Measurements from ENCODE around the gene CADPS2.

CADPS2 gene

DNA sequence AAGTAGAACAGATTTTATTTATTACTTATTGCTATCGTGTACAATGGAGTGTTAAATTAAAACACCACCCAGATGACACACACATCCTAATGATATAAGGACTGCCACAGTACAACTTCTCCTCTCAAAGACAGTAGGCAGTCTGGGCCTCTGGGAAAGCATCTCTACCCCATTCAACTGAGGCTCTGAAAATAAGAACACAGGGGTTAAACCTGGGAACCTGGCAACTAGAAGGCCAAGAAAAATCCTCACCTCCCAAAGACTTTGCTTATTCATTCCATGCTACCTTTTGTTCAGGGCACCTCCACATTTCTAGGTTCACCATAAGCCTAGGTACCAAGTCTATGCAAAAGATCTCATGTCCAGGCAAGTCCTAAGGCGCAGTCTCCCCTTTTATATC lies 456.3 kb downstream of the CADPS2 start:
- Histone ChIP-seq H2AFZ (ENCODE audit: low read length) (no peak overlapping the region), H3K4me1 (ENCODE audit: low read length) (peaks cover 7% of the 10 kb centered on the region), H3K4me2 (ENCODE audit: low read depth, low read length) (no peak overlapping the region), H3K36me3 (replicated peaks; ENCODE audit: insufficient read depth, low read length) (no peaks in the 10 kb centered on the region), H3K9me3 (replicated peaks; ENCODE audit: insufficient read depth, low read length) (no peaks in the 10 kb centered on the region), H3K9ac (ENCODE audit: low read length) (no peak overlapping the region), H3K27me3 (replicated peaks; ENCODE audit: insufficient read depth, low read length) (no peaks in the 10 kb centered on the region), H3K27ac (ENCODE audit: low read length) (no peak overlapping the region), H3K79me2 (ENCODE audit: low read length) (no peaks in the 10 kb centered on the region), H4K20me1 (ENCODE audit: insufficient read depth, low read length) (no peaks in the 10 kb centered on the region), H3F3A (ENCODE audit: insufficient read depth, low read length) (peaks cover 2% of the 10 kb centered on the region; the same call in 1 of the 2 replicates), H3K9me2 (replicated peaks; ENCODE audit: insufficient read depth, low read length) (no peaks in the 10 kb centered on the region), H3K4me3 (ENCODE audit: low read length) (no peak overlapping the region)
- no peak for DNase-seq
- no peak for TF ChIP-seq EZH2 (optimal IDR thresholded peaks at IDR 0.05; ENCODE audit: low read depth, low read length)
- no peak for TF ChIP-seq EZH2phosphoT487 (IDR thresholded peaks at IDR 0.05; ENCODE audit: low read length)
- TF ChIP-seq, protein P1, sequence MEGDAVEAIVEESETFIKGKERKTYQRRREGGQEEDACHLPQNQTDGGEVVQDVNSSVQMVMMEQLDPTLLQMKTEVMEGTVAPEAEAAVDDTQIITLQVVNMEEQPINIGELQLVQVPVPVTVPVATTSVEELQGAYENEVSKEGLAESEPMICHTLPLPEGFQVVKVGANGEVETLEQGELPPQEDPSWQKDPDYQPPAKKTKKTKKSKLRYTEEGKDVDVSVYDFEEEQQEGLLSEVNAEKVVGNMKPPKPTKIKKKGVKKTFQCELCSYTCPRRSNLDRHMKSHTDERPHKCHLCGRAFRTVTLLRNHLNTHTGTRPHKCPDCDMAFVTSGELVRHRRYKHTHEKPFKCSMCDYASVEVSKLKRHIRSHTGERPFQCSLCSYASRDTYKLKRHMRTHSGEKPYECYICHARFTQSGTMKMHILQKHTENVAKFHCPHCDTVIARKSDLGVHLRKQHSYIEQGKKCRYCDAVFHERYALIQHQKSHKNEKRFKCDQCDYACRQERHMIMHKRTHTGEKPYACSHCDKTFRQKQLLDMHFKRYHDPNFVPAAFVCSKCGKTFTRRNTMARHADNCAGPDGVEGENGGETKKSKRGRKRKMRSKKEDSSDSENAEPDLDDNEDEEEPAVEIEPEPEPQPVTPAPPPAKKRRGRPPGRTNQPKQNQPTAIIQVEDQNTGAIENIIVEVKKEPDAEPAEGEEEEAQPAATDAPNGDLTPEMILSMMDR (IDR thresholded peaks at IDR 0.05; ENCODE audit: low read length) = no peak

GRCh38 chr7:122425731-122426130 lies 460.5 kb downstream of the CADPS2 start:
- TF ChIP-seq EZH2 (optimal IDR thresholded peaks at IDR 0.05; ENCODE audit: low read depth, low read length) (no peak), EZH2phosphoT487 (IDR thresholded peaks at IDR 0.05; ENCODE audit: low read length) (no peak)
- TF ChIP-seq, protein P1 (IDR thresholded peaks at IDR 0.05; ENCODE audit: low read length) = no peak
- no peak overlapping the region for H3K9ac ChIP-seq (ENCODE audit: low read length)
- no peak overlapping the region for H3K4me3 ChIP-seq (ENCODE audit: low read length)
- no peaks in the 10 kb centered on the region for H3K27me3 ChIP-seq (replicated peaks; ENCODE audit: insufficient read depth, low read length)
- H3F3A ChIP-seq (ENCODE audit: insufficient read depth, low read length) = no peaks in the 10 kb centered on the region
- H3K4me2 ChIP-seq (ENCODE audit: low read depth, low read length) = no peak overlapping the region
- no peak overlapping the region for H3K27ac ChIP-seq (ENCODE audit: low read length)
- no peaks in the 10 kb centered on the region for H4K20me1 ChIP-seq (ENCODE audit: insufficient read depth, low read length)
- H2AFZ ChIP-seq (ENCODE audit: low read length) = no peak overlapping the region
- no peaks in the 10 kb centered on the region for H3K79me2 ChIP-seq (ENCODE audit: low read length)
- H3K36me3 ChIP-seq (replicated peaks; ENCODE audit: insufficient read depth, low read length) = no peaks in the 10 kb centered on the region
- no peaks in the 10 kb centered on the region for H3K9me2 ChIP-seq (replicated peaks; ENCODE audit: insufficient read depth, low read length)
- DNase-seq = no peak
- no peaks in the 10 kb centered on the region for H3K4me1 ChIP-seq (ENCODE audit: low read length)
- no peaks in the 10 kb centered on the region for H3K9me3 ChIP-seq (replicated peaks; ENCODE audit: insufficient read depth, low read length)

GRCh38 chr7:122423591-122423990 lies 462.7 kb downstream of the CADPS2 start:
- Histone ChIP-seq H3K4me1 (ENCODE audit: low read length) (no peaks in the 10 kb centered on the region), H3K79me2 (ENCODE audit: low read length) (no peaks in the 10 kb centered on the region), H3K27me3 (replicated peaks; ENCODE audit: insufficient read depth, low read length) (no peaks in the 10 kb centered on the region), H4K20me1 (ENCODE audit: insufficient read depth, low read length) (no peaks in the 10 kb centered on the region), H3K9ac (ENCODE audit: low read length) (no peak overlapping the region), H3K4me3 (ENCODE audit: low read length) (no peak overlapping the region), H3F3A (ENCODE audit: insufficient read depth, low read length) (no peaks in the 10 kb centered on the region), H3K4me2 (ENCODE audit: low read depth, low read length) (no peak overlapping the region), H3K9me3 (replicated peaks; ENCODE audit: insufficient read depth, low read length) (no peaks in the 10 kb centered on the region), H3K36me3 (replicated peaks; ENCODE audit: insufficient read depth, low read length) (no peaks in the 10 kb centered on the region), H3K9me2 (replicated peaks; ENCODE audit: insufficient read depth, low read length) (no peaks in the 10 kb centered on the region), H3K27ac (ENCODE audit: low read length) (no peak overlapping the region), H2AFZ (ENCODE audit: low read length) (no peak overlapping the region)
- TF ChIP-seq, protein P1 (IDR thresholded peaks at IDR 0.05; ENCODE audit: low read length) = no peak
- no peak for TF ChIP-seq EZH2 (optimal IDR thresholded peaks at IDR 0.05; ENCODE audit: low read depth, low read length)
- no peak for TF ChIP-seq EZH2phosphoT487 (IDR thresholded peaks at IDR 0.05; ENCODE audit: low read length)
- DNase-seq = no peak

Measured in MM.1S (cell line).